Measurements from ENCODE around the gene TTN. TPM values are rescaled to one million over a fixed set of nuclear protein-coding genes. Genes with fewer than 3 reads are reported as not detected.

The TTN gene
- total RNA-seq (2022; extraction: Qiagen RNA extraction; ENCODE audit: low read depth), result under 0.01 to 0.02 TPM (median 0.01 TPM) in 5 replicates

GRCh38 chr2:178807227-178808008 lies at the start of gene TTN:
Gene TTN, minus strand, starts transcription at chr2:178807423. Its CDS starts 2,781 bp downstream, at chr2:178804642.

DNA sequence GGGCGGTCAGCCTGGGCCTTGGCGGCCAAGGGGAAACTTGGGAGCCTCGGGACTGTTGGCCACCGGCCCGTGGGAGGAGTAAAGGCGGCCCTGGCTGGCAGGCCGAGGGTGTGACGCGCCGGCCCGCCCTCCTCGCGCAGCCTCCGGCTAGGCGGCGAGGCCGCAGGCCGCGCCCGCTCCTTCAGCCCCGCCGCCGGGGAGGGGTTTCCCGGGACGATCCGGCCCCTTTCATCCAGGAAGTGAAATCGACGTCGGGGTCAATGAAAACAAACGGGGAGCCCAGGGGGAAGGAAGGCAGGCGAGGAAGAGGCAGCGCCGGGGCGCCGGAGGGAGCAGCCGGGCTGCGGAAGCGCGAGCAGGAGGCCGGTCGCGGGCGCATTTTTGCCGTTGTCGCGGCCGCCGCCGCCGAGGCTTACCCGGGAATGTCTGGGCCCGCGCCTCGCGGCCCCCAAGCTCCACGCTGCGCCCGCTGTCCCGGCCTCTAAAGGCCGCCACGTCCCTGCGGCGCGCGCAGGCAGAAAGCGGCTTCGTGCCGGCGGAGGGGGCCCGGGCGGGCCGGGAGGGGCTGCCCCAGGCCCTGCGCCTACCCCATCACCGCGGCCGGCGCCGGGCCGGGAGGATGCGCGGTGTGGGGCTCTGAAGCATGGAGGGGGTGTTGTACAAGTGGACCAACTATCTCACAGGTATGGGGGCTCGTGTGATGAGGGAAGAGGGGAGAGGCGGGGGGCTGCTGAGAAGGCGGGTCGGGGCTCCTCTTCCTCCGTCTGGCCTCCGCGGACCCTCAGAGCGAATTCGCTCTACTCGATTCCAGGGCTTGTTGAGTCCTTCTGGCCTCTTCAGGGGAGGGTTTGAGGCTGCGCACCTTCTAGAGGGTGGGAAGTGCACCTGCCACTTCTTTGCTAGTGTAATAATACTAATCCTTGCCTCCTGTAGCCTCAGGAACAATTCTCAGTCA lies 326.7 kb downstream of the TTN start, which contains the start of gene PLEKHA3:
PLEKHA3 (plus strand) TSS at position 231 of the 955 bp plus-strand sequence; CDS start at position 644, 413 bp downstream.

GRCh38 chr2:178478439-178479274 lies 328.6 kb downstream of the TTN start, which contains the start of gene FKBP7:
Gene FKBP7, minus strand, starts transcription at chr2:178478600. Its CDS starts 101 bp downstream, at chr2:178478499.

Other genes starting within 250 kb of the TTN start
- not detected in 5 replicates for gene CCDC141, start 242.7 kb upstream of the TTN start, total RNA-seq (2022; extraction: Qiagen RNA extraction; ENCODE audit: low read depth)